ENCODE results near the gene FRY. TPM values are rescaled to one million over a fixed set of nuclear protein-coding genes. Genes with fewer than 3 reads are reported as not detected.

FRY gene
- total and polyA plus RNA-seq, 9 of the 15 experiments (the other 6 are each of a cell fraction or from before 2014, with no cell fraction given), result 0.03 to 0.31 (median 0.11) TPM; not detected in 3

GRCh38 chr13:32002873-32003272 lies 28.7 kb upstream of the FRY start:
- DNase-seq (ENCODE audit: extremely low read depth in 1 of 4, low spot score in 3 of 4) (no peak), ATAC-seq (no peak), FAIRE-seq (no peak)
- Histone ChIP-seq H3K4me3 (no peak overlapping the region), H3K9ac (ENCODE audit: insufficient read depth in 1 of 2, low read depth in 2 of 2, low read length in 2 of 2) (no peak overlapping the region), H3K27ac (ENCODE audit: extremely low read depth, low read depth, low read length) (no peak overlapping the region), H4K20me1 (replicated peaks; ENCODE audit: control insufficient read depth, insufficient read depth, low read length) (no peaks in the 10 kb centered on the region), H3K4me1 (replicated peaks in 1 of 2; ENCODE audit: control insufficient read depth in 2 of 2, insufficient read depth in 2 of 2, low read length in 2 of 2) (no peaks in the 10 kb centered on the region), H3K79me2 (ENCODE audit: control insufficient read depth, insufficient read depth, low read length) (no peaks in the 10 kb centered on the region), H3K4me2 (ENCODE audit: insufficient read depth, low read length) (no peak overlapping the region), H3K27me3 (ENCODE audit: control insufficient read depth in 2 of 2, insufficient read depth in 2 of 2, low read length in 2 of 2) (no peaks in the 10 kb centered on the region), H2AFZ (ENCODE audit: low read depth, low read length) (no peak overlapping the region), H3K36me3 (ENCODE audit: control insufficient read depth, insufficient read depth, low read length) (no peaks in the 10 kb centered on the region), H3K9me3 (replicated peaks; ENCODE audit: control insufficient read depth, insufficient read depth, low read depth, low read length) (no peaks in the 10 kb centered on the region), H3K9me1 (ENCODE audit: control insufficient read depth, insufficient read depth, low read length) (no peaks in the 10 kb centered on the region)
- WGBS (ENCODE audit: insufficient coverage, low coverage, missing lambda C conversion rate), result 0% methylated on average over 3 of the region's 3 CpGs
- ChIA-PET POLR2A (no interaction called here), CTCF (ENCODE audit: low intra/inter-chr PET ratio) (no interaction called here)
- in situ Hi-C loops (cut with MboI), result no loop called here
- no TSS peak for BruUV-seq (replicated peaks)
- intact Hi-C loops (cut with micrococcal nuclease), result no loop called here
- TF ChIP-seq TEAD4 (IDR thresholded peaks at IDR 0.05; ENCODE audit: low read length) (no peak), TEAD4 (CRISPR knock-in tag; IDR thresholded peaks at IDR 0.05; ENCODE audit: borderline replicate concordance) (no peak), POU5F1 (IDR thresholded peaks at IDR 0.05; ENCODE audit: borderline replicate concordance, low read depth, low read length, partially characterized antibody) (no peak), ZNF445 (CRISPR knock-in tag; IDR thresholded peaks at IDR 0.05; ENCODE audit: low read depth) (no peak), RBM34 (IDR thresholded peaks at IDR 0.05; ENCODE audit: borderline replicate concordance, insufficient read depth, low read length) (no peak), FOXP4 (CRISPR knock-in tag; IDR thresholded peaks at IDR 0.05; ENCODE audit: borderline replicate concordance) (no peak), ZNF644 (tag; IDR thresholded peaks at IDR 0.05; ENCODE audit: low read depth) (no peak), FOS (IDR thresholded peaks at IDR 0.05; ENCODE audit: extremely low read depth, insufficient read length) (no peak), PBX2 (CRISPR knock-in tag; IDR thresholded peaks at IDR 0.05; ENCODE audit: low read depth) (no peak), PBX2 (tag; conservative IDR thresholded peaks at IDR 0.05; ENCODE audit: low read depth) (no peak), BRCA1 (IDR thresholded peaks at IDR 0.05) (no peak), BRCA1 (CRISPR knock-in tag; IDR thresholded peaks at IDR 0.05) (no peak), MEF2A (IDR thresholded peaks at IDR 0.05; ENCODE audit: control insufficient read depth, low read depth, low read length) (no peak)

Data from K562 (cell line).